GM12878 (cell line): ENCODE data around the gene MAP4K4. TPM values are rescaled to one million over a fixed set of nuclear protein-coding genes. Genes with fewer than 3 reads are reported as not detected.

Experiments
- CHD2 ChIP-seq: IDR thresholded peaks from 2 replicates; pipeline ENCODE4 v1.6.1; 2011; ENCODE audit warnings: low read depth, low read length, improper control_type of control experiment, borderline replicate concordance
- EED ChIP-seq: sonication (generic); IDR thresholded peaks from 2 replicates; pipeline ENCODE4 v1.6.1; 2016; ENCODE audit warnings: antibody characterized with exemption, low read depth
- PAX8 ChIP-seq: fragments of 450-650 bp; IDR thresholded peaks from 2 replicates; pipeline ENCODE4 v1.6.1; 2017; ENCODE audit warnings: mild to moderate bottlenecking, moderate library complexity
- PKNOX1 ChIP-seq: fragments of 450-650 bp; IDR thresholded peaks from 2 replicates; pipeline ENCODE4 v1.6.1; 2016; ENCODE audit warnings: mild to moderate bottlenecking
- PRDM15 ChIP-seq: fragments of 450-650 bp; formaldehyde crosslinking; IDR thresholded peaks from 2 replicates; pipeline ENCODE4 v1.4.0; 2020; ENCODE audit warnings: mild to moderate bottlenecking, moderate library complexity
- SMAD5 ChIP-seq: IDR thresholded peaks from 2 replicates; pipeline ENCODE4 v1.6.1; 2016; ENCODE audit warnings: antibody characterized with exemption, low read depth
- ZNF592 ChIP-seq: fragments of 450-650 bp; IDR thresholded peaks from 2 replicates; pipeline ENCODE4 v1.6.1; 2017; ENCODE audit warnings: mild to moderate bottlenecking, moderate library complexity
- polyA plus RNA-seq, 11 experiments: library from polyadenylated mRNA; depleted of rRNA in 4 of 11; unstranded in 6 of 11; stranded (reverse) in 5 of 11; fragments of >200 nt; fragmentation: Nextera tagmentation in 4 of 11; fragmentation: Illumina TruSeq in 1 of 11; extraction: Ambion mirVana in 4 of 11; extraction: Trizol in 1 of 11; gene quantifications; 1 replicate in 1 of 11; 2 replicates in 10 of 11; pipeline versions ENCODE4 v1.2.1 to v1.2.3, GENCODE V29; 2011 to 2016; ENCODE audit warnings: inconsistent platforms in 2 of 11, missing spikeins in 2 of 11, low read depth in 1 of 11
- total RNA-seq, 4 experiments: library from RNA; depleted of rRNA in 3 of 4; stranded (reverse); fragments of >200 nt in 3 of 4; fragmentation: Illumina TruSeq in 1 of 4; extraction: Trizol in 1 of 4; gene quantifications; 2 replicates each; pipeline versions ENCODE4 v1.2.1 to v1.2.3, GENCODE V29; 2013 to 2021

The MAP4K4 gene
- total and polyA plus RNA-seq, 10 of the 15 experiments (the other 5 are each of a cell fraction or from before 2014, with no cell fraction given), result 1.9 to 50.4 (median 9.7) TPM

DNA sequence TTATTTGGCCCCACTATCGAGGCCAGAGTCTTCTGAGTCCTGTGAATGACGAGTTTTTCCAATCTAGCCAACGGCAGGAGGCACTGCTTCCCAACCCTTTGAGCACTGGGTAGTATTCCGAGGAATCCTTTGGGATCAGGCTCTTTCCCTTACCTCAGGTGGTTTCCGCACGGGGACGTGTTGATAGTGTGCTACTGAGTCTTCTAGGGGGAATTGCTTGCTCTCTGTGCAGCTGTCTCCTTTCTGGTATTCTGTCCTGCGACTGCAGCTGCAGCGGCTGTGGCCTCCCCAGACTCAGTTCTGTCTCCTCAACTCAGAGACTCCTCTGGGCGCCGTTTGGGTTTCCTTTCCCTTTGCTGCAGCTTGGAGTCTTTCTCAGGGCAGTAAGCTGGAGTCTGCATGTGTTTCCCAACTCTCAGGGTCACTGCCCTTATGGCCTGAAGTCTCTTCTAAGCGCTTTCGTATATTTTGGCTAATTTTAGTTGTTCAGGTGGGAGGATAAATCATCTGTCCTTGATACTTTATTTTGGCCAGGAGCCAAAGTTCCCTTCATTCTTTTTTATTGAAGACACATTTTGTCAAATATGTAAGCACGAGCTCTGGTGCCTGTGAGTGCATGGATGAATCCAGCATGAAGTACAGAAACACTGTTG, 118.4 kb downstream of the MAP4K4 start (continued):
- TF ChIP-seq PRDM15 (CRISPR knock-in tag), result no peak
- TF ChIP-seq PAX8, result no peak
- no peak for TF ChIP-seq SMAD5
- TF ChIP-seq PKNOX1, result no peak
- no peak for TF ChIP-seq EED
- no peak for TF ChIP-seq CHD2
- TF ChIP-seq ZNF592, result no peak
